IMR-90 (cell line): ENCODE measurements around the gene CARD10. TPM values are rescaled to one million over a fixed set of nuclear protein-coding genes. Genes with fewer than 3 reads are reported as not detected.

Experiments used
- ATAC-seq: fragments of 200-7000 bp; cut with Tn5 transposase; 2 replicates; pipeline ENCODE4 v1.9.1; 2020; ENCODE audit warnings: low read depth, mild to moderate bottlenecking, moderate library complexity
- BruUV-seq: library from RNA; stranded (reverse); fragments of 400-500 nt; replicated peaks from 2 replicates; lab custom pipeline; 2021; lab: Mats Ljungman, UMichigan
- CTCF ChIA-PET: fragments of 300-600 bp; formaldehyde crosslinking; extraction: SDS; loops from one replicate; lab custom pipeline; 2021; ENCODE audit warnings: antibody characterized with exemption; lab: Yijun Ruan, JAX
- POLR2A ChIA-PET: fragments of 300-600 bp; sonication (Branson Sonifier 250); formaldehyde crosslinking; loops from one replicate; lab custom pipeline; 2022; ENCODE audit warnings: antibody characterized with exemption; ENCODE audit not compliant: unreplicated experiment; lab: Charles Lee
- DNase-seq: peaks from one replicate; pipeline ENCODE4 v3.0.0; 2013
- H2AFZ ChIP-seq: replicated peaks from 2 replicates; pipeline ENCODE3; 2013; ENCODE audit warnings: low read length, mild to moderate bottlenecking; ENCODE audit not compliant: poor library complexity
- H2AK5ac ChIP-seq: 2 replicates; pipeline ENCODE4 v1.6.1; 2013; ENCODE audit warnings: low read depth, low read length, inconsistent platforms
- H2AK9ac ChIP-seq: replicated peaks from 2 replicates; pipeline ENCODE3; 2013; ENCODE audit warnings: mild to moderate bottlenecking, low read depth, low read length, moderate library complexity; ENCODE audit not compliant: poor library complexity
- H2BK120ac ChIP-seq: 2 replicates; pipeline ENCODE4 v1.6.1; 2013; ENCODE audit warnings: low read depth, low read length, inconsistent platforms
- H2BK15ac ChIP-seq: 3 replicates; pipeline ENCODE4 v1.6.1; 2013; ENCODE audit warnings: low read depth, low read length, inconsistent platforms
- H2BK20ac ChIP-seq: 2 replicates; pipeline ENCODE4 v1.6.1; 2013; ENCODE audit warnings: low read depth, mild to moderate bottlenecking, inconsistent platforms, low read length, moderate library complexity
- H2BK5ac ChIP-seq: 2 replicates; pipeline ENCODE4 v1.6.1; 2013; ENCODE audit warnings: mild to moderate bottlenecking, low read depth, low read length, inconsistent platforms; ENCODE audit not compliant: poor library complexity, severe bottlenecking
- H3K14ac ChIP-seq: replicated peaks from 2 replicates; pipeline ENCODE4 v1.6.1; 2013; ENCODE audit warnings: low read depth, low read length, inconsistent platforms
- H3K18ac ChIP-seq: 2 replicates; pipeline ENCODE4 v1.6.1; 2013; ENCODE audit warnings: low read depth, low read length, control low read depth
- H3K23ac ChIP-seq: 2 replicates; pipeline ENCODE4 v1.6.1; 2013; ENCODE audit warnings: low read depth, low read length, inconsistent platforms
- H3K27ac ChIP-seq: 2 replicates; pipeline ENCODE4 v1.5.1; 2013; ENCODE audit warnings: mild to moderate bottlenecking, control low read depth, low read length; ENCODE audit not compliant: insufficient read depth
- H3K27me3 ChIP-seq: 2 replicates; pipeline ENCODE4 v1.6.1; 2013; ENCODE audit warnings: low read length; ENCODE audit not compliant: control insufficient read depth, insufficient read depth
- H3K36me3 ChIP-seq: 2 replicates; pipeline ENCODE4 v1.6.1; 2013; ENCODE audit warnings: low read length, mixed read lengths; ENCODE audit not compliant: control insufficient read depth, insufficient read depth
- H3K4ac ChIP-seq: 2 replicates; pipeline ENCODE4 v1.6.1; 2013; ENCODE audit warnings: low read depth, low read length, inconsistent platforms
- H3K4me1 ChIP-seq: 2 replicates; pipeline ENCODE4 v1.6.1; 2013; ENCODE audit warnings: low read length, mixed read lengths; ENCODE audit not compliant: control insufficient read depth, insufficient read depth
- H3K4me2 ChIP-seq: 2 replicates; pipeline ENCODE4 v1.6.1; 2013; ENCODE audit warnings: low read depth, mild to moderate bottlenecking, control low read depth, low read length, moderate library complexity
- H3K4me3 ChIP-seq: 2 replicates; pipeline ENCODE4 v1.5.1; 2013; ENCODE audit warnings: low read depth, mild to moderate bottlenecking, control low read depth, low read length, moderate library complexity; ENCODE audit not compliant: insufficient read depth
- H3K56ac ChIP-seq: 2 replicates; pipeline ENCODE4 v1.6.1; 2013; ENCODE audit warnings: low read length, inconsistent platforms; ENCODE audit not compliant: insufficient read depth; ENCODE audit errors: extremely low read depth
- H3K79me1 ChIP-seq, 2 experiments: 2 replicates each; pipeline ENCODE4 v1.6.1; 2013; ENCODE audit warnings: low read length in 2 of 2, inconsistent platforms in 1 of 2, low read depth in 1 of 2
- H3K9ac ChIP-seq: 2 replicates; pipeline ENCODE4 v1.6.1; 2013; ENCODE audit warnings: low read depth, low read length, control low read depth
- H3K9me1 ChIP-seq: 2 replicates; pipeline ENCODE4 v1.6.1; 2013; ENCODE audit warnings: low read length, inconsistent platforms; ENCODE audit not compliant: insufficient read depth
- H3K9me3 ChIP-seq: 2 replicates; pipeline ENCODE4 v1.6.1; 2013; ENCODE audit warnings: low read length; ENCODE audit not compliant: control insufficient read depth, insufficient read depth
- H4K20me1 ChIP-seq: 2 replicates; pipeline ENCODE4 v1.6.1; 2013; ENCODE audit warnings: low read length, inconsistent platforms; ENCODE audit not compliant: insufficient read depth
- H4K5ac ChIP-seq: 2 replicates; pipeline ENCODE4 v1.6.1; 2013; ENCODE audit warnings: mild to moderate bottlenecking, low read depth, low read length, control low read depth
- H4K8ac ChIP-seq, 2 experiments: 2 replicates each; pipeline ENCODE4 v1.6.1; 2013; ENCODE audit warnings: low read depth in 2 of 2, low read length in 2 of 2, control low read depth in 1 of 2, inconsistent platforms in 1 of 2
- H4K91ac ChIP-seq: 2 replicates; pipeline ENCODE4 v1.6.1; 2013; ENCODE audit warnings: low read depth, low read length, inconsistent platforms; ENCODE audit not compliant: insufficient read depth
- CEBPB ChIP-seq: IDR thresholded peaks from 2 replicates; pipeline ENCODE4 v1.6.1; 2012; ENCODE audit warnings: low read depth, low read length, improper control_type of control experiment
- WGBS, 2 experiments: methylation state at CpG; one replicate each; pipeline versions ENCODE4 v1.1.5 to v1.1.7; 2013; ENCODE audit warnings: missing lambda C conversion rate in 2 of 2; ENCODE audit not compliant: insufficient read length in 1 of 2; ENCODE audit errors: extremely low coverage in 2 of 2; 5-methylcytosine and 5-hydroxymethylcytosine counted together
- dilution Hi-C: fragments of 300-500 bp; cut with HindIII; formaldehyde crosslinking; loops from one replicate; pipeline ENCODE4 v1.14.3; 2018; ENCODE audit warnings: low sequenced_read_pairs; ENCODE audit not compliant: unreplicated experiment
- in situ Hi-C: fragments of 300-500 bp; cut with MboI; formaldehyde crosslinking; loops from 3 replicates; pipeline ENCODE4 v1.14.3; 2019; ENCODE audit warnings: low sequenced_read_pairs, inconsistent platforms, mixed read lengths
- intact Hi-C: fragments of 100-400 bp; cut with micrococcal nuclease; formaldehyde crosslinking; loops from 2 replicates; pipeline ENCODE4 v1.10.0; 2022
- polyA plus RNA-seq, 3 experiments: library from polyadenylated mRNA; depleted of rRNA; stranded (reverse); fragments of >200 nt; gene quantifications; 2 replicates each; pipeline ENCODE4 v1.2.3, GENCODE V29; 2012; ENCODE audit warnings: low replicate concordance in 1 of 3
- total RNA-seq: library from RNA; depleted of rRNA; stranded (reverse); fragments of >200 nt; gene quantifications from 2 replicates; pipeline ENCODE4 v1.2.3, GENCODE V29; 2012

Gene CARD10
- total and polyA plus RNA-seq, 2 of the 4 experiments (the other 2 are of a cell fraction), result 6.1 to 18.4 TPM

DNA sequence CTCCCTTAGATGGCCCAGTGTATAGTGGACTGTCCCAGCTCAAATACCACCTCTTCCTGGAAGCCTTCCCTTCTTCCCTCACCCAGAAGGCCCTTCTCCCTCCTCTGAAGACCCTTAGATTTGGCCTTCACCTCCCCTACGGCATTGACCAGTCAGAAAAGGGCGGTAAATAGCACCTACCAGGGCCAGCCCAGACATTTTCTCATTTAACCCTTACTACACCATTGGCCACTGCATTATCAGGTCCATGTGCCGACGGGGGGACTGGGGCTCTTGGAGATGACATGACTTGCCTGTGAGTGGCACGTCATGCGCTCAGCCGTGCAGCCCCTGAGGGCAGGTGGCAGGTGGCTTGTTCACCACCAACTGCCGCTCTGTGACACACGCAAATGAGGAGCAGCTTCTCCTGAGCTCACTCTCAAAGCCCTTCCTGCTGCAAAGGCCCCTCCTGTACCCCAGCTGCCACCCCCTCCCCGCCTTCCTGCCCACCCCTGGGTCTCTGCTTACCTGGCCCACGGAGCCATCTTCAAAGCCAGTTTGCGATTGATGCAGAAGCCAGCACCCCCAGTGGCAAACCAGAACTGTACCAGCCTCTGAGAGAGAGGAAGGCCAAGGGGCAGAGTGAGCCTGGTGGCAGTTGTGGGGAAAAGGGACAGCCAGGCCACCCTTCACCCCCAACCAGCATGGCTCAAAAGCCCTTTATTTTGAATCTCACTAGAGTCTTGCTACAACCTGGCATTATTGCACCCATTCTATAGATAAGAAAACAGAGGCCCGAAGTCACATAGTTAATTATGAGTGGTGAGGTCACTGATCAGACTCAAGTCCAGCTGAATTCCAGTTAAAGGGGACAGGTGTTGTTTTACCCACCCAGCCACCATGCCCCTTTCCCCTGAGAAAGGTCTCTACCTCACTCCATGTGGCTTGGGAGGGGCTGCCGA lies 42.6 kb downstream of the CARD10 start:
- ChIA-PET CTCF (no interaction called here), POLR2A (no interaction called here)
- Histone ChIP-seq H3K56ac (no peak overlapping the region), H3K79me1 (no peaks in the 10 kb centered on the region), H3K4ac (no peak overlapping the region), H4K5ac (no peak overlapping the region), H3K27ac (no peak overlapping the region), H3K9me1 (no peaks in the 10 kb centered on the region), H2BK15ac (no peak overlapping the region), H3K18ac (no peak overlapping the region), H2BK5ac (no peak overlapping the region), H2AK9ac (no peak overlapping the region), H2BK20ac (no peak overlapping the region), H3K9me3 (no peaks in the 10 kb centered on the region), H3K4me1 (no peaks in the 10 kb centered on the region), H4K91ac (no peak overlapping the region), H3K9ac (no peak overlapping the region), H3K23ac (no peak overlapping the region), H2AK5ac (no peak overlapping the region), H4K8ac (no peak overlapping the region), H3K27me3 (peaks cover 57% of the 10 kb centered on the region), H3K36me3 (no peaks in the 10 kb centered on the region), H2AFZ (no peak overlapping the region), H3K14ac (no peak overlapping the region), H3K4me3 (no peak overlapping the region), H2BK120ac (no peak overlapping the region), H3K4me2 (no peak overlapping the region), H4K20me1 (no peaks in the 10 kb centered on the region; the same call in 1 of the 2 replicates)
- in situ Hi-C loops (no loop called here), dilution Hi-C loops (no loop called here), intact Hi-C loops (no loop called here)
- no peak for DNase-seq
- TF ChIP-seq CEBPB, result no peak
- ATAC-seq, result no peak
- no TSS peak for BruUV-seq
- 53% methylated on average over 3 of the region's 14 CpGs; no CpG with 5 or more reads in 1 of the 2 experiments for WGBS, 2 experiments
